Stomach (tissue), 9 donors: ENCODE results near the gene DNM3. TPM values are rescaled to one million over a fixed set of nuclear protein-coding genes. Genes with fewer than 3 reads are reported as not detected.

Experiments used
- DNase-seq, 2 donors: peaks; one replicate each; pipeline versions ENCODE4 v3.0.0 to v3.0.0-alpha.2; 2013 to 2019
- H3K27ac ChIP-seq, 5 donors: fragments of 200-600 bp in 4 of 5; sonication (generic) in 4 of 5; one replicate each; pipeline ENCODE4 v1.5.1; 2013 to 2019; ENCODE audit warnings: mild to moderate bottlenecking in 1 of 5, moderate library complexity in 1 of 5
- H3K27me3 ChIP-seq, 3 donors: fragments of 200-600 bp; sonication (generic); one replicate each; pipeline ENCODE4 v1.5.1; 2017 to 2019; ENCODE audit warnings: mixed run types in 1 of 3
- H3K36me3 ChIP-seq, 4 donors: fragments of 200-600 bp; sonication (generic); 1 replicate in 3 of 4; 2 replicates in 1 of 4; pipeline ENCODE4 v1.5.1; 2016 to 2019
- H3K4me1 ChIP-seq, 4 donors: fragments of 200-600 bp; sonication (generic); one replicate each; pipeline ENCODE4 v1.5.1; 2016 to 2019
- H3K4me3 ChIP-seq, 4 donors: fragments of 200-600 bp; sonication (generic) in 3 of 4; one replicate each; pipeline ENCODE4 v1.5.1; 2016 to 2019; ENCODE audit warnings: mild to moderate bottlenecking in 1 of 4
- H3K9me3 ChIP-seq, 4 donors: fragments of 200-600 bp; sonication (generic); one replicate each; pipeline ENCODE4 v1.5.1; 2016 to 2019
- EP300 ChIP-seq: sonication (generic); formaldehyde crosslinking; IDR thresholded peaks from one replicate; pipeline ENCODE4 v1.6.1; 2017; ENCODE audit warnings: antibody characterized with exemption
- POLR2A ChIP-seq, 4 donors: fragments of 450-650 bp; IDR thresholded peaks; one replicate each; pipeline ENCODE4 v1.6.1; 2016; ENCODE audit warnings: antibody characterized with exemption in 4 of 4, control low read depth in 2 of 4, mild to moderate bottlenecking in 1 of 4, moderate library complexity in 1 of 4
- POLR2AphosphoS5 ChIP-seq, 3 donors: sonication (generic); formaldehyde crosslinking; IDR thresholded peaks; one replicate each; pipeline ENCODE4 v1.6.1; 2016; ENCODE audit warnings: antibody characterized with exemption in 3 of 3
- WGBS, 5 donors: extraction: QIAGEN DNeasy Blood & Tissue Kit in 3 of 5; methylation state at CpG; one replicate each; pipeline versions ENCODE4 v1.1.5 to v1.1.7; 2013 to 2018; 5-methylcytosine and 5-hydroxymethylcytosine counted together
- intact Hi-C: fragments of 100-400 bp; cut with DNase I; formaldehyde crosslinking; loops from one replicate; pipeline ENCODE4 v1.15.1; 2023; ENCODE audit warnings: low total_unique reads
- polyA plus RNA-seq, 3 donors: library from polyadenylated mRNA; stranded (reverse); fragments of 200-250 nt; gene quantifications; one replicate each; pipeline ENCODE4 v1.2.3, GENCODE V29; 2013
- total RNA-seq, 5 donors: library from RNA; depleted of rRNA; stranded (reverse); fragments of >200 nt; gene quantifications; one replicate each; pipeline versions ENCODE4 v1.1.0 to v1.2.3, GENCODE V29; 2014 to 2016
- TF ChIP-seq, protein P1 (sequence below), 7 experiments: fragments of 450-650 bp in 4 of 7; fragments of 200-600 bp in 3 of 7; sonication (generic) in 3 of 7; IDR thresholded peaks; one replicate each; pipeline ENCODE4 v1.5.1; 2016 to 2019; ENCODE audit warnings: antibody characterized with exemption in 7 of 7, control low read depth in 2 of 7, mild to moderate bottlenecking in 1 of 7
- donor health status: healthy with polysubstance abuse.
- donor health status: Bipolar disorder and iron deficiency.
- donor health status: healthy.

Gene DNM3
- total and polyA plus RNA-seq, 8 donors = 0.58 to 13.8 (median 2.2) TPM

- Histone ChIP-seq H3K27me3 (no peaks in the 10 kb centered on the region), H3K9me3 (no peaks in the 10 kb centered on the region), H3K4me3 (no peak overlapping the region), H3K36me3 (no peaks in the 10 kb centered on the region), H3K27ac (no peak overlapping the region), H3K4me1 (peaks cover 0 to 3% (median 0%) of the 10 kb centered on the region in 4 donors)
- no peak for DNase-seq
- intact Hi-C loops = loop anchor here (10.0 kb wide), 1 partner anchor 155 kb away; no protein-coding TSS in a partner anchor
- 50 to 59% (median 53%) methylated on average over 2 of the region's 2 CpGs for WGBS, 5 donors
- TF ChIP-seq, protein P1, sequence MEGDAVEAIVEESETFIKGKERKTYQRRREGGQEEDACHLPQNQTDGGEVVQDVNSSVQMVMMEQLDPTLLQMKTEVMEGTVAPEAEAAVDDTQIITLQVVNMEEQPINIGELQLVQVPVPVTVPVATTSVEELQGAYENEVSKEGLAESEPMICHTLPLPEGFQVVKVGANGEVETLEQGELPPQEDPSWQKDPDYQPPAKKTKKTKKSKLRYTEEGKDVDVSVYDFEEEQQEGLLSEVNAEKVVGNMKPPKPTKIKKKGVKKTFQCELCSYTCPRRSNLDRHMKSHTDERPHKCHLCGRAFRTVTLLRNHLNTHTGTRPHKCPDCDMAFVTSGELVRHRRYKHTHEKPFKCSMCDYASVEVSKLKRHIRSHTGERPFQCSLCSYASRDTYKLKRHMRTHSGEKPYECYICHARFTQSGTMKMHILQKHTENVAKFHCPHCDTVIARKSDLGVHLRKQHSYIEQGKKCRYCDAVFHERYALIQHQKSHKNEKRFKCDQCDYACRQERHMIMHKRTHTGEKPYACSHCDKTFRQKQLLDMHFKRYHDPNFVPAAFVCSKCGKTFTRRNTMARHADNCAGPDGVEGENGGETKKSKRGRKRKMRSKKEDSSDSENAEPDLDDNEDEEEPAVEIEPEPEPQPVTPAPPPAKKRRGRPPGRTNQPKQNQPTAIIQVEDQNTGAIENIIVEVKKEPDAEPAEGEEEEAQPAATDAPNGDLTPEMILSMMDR (IDR thresholded peaks at IDR 0.05) = no peak
- TF ChIP-seq POLR2A (IDR thresholded peaks at IDR 0.05) (no peak), EP300 (no peak), POLR2AphosphoS5 (IDR thresholded peaks at IDR 0.05) (no peak)
These were observed 21.4 kb upstream of the DNM3 start for GRCh38 chr1:171819946-171820345.

DNA sequence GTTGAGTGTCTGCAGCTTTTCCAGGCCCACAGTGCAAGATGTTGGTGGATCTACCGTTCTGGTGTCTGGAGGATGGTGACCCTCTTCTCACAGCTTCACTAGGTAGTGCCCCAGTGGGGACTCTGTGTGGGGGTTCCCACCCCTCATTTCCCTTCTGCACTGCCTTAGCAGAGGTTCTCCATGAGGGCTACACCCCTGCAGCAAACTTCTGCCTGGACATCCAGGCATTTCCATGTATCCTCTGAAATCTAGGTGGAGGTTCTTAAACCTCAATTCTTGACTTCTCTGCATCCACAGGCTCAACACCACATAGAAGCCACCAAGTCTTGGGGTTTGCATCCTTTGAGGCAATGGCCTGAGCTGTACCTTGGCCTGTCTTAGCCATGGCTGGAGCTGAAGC is 14.3 kb upstream of the DNM3 start:
- Histone ChIP-seq H3K9me3 (peaks cover 10 to 20% (median 15%) of the 10 kb centered on the region in 4 donors), H3K4me1 (no peaks in the 10 kb centered on the region), H3K27me3 (no peaks in the 10 kb centered on the region), H3K4me3 (no peak overlapping the region), H3K27ac (no peak overlapping the region), H3K36me3 (no peaks in the 10 kb centered on the region)
- no peak for DNase-seq
- TF ChIP-seq EP300 (no peak), POLR2AphosphoS5 (IDR thresholded peaks at IDR 0.05) (no peak), POLR2A (IDR thresholded peaks at IDR 0.05) (no peak)
- intact Hi-C loops = loop anchor here (10.0 kb wide), 1 partner anchor 148 kb away; no protein-coding TSS in a partner anchor
- 0 to 95% (median 75%) methylated on average over 1 of the region's 1 CpG for WGBS, 5 donors

DNA sequence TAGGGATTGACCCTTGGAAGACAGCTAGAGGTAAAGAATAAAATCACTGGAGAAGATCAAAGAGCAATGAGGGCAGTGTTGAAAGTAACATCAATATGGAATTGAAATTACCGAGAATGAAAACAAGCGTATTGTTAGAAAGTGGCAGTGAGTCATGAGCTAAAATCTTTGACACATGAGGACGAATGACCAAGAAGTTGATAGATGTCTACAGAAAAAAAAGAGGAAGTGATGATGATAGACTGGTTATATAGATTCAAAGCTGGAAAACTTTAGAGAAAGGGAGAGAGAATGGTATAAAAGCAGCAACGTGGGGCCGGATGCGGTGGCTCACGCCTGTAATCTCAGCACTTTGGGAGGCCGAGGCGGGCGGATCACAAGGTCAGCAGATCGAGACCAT is 12.5 kb upstream of the DNM3 start:
- Histone ChIP-seq H3K27me3 (no peaks in the 10 kb centered on the region), H3K9me3 (peaks cover 10 to 20% (median 15%) of the 10 kb centered on the region in 4 donors), H3K4me3 (no peak overlapping the region), H3K4me1 (no peaks in the 10 kb centered on the region), H3K36me3 (no peaks in the 10 kb centered on the region), H3K27ac (no peak overlapping the region)
- no peak for TF ChIP-seq POLR2AphosphoS5 (IDR thresholded peaks at IDR 0.05)
- TF ChIP-seq, protein P1 (IDR thresholded peaks at IDR 0.05) = no peak
- TF ChIP-seq POLR2A (IDR thresholded peaks at IDR 0.05) = no peak
- no peak for TF ChIP-seq EP300
- no peak for DNase-seq
- WGBS, 5 donors = 89 to 94% (median 92%) methylated on average over 11 of the region's 11 CpGs
- intact Hi-C loops = loop anchor here (10.0 kb wide), 1 partner anchor 146 kb away; no protein-coding TSS in a partner anchor

DNA sequence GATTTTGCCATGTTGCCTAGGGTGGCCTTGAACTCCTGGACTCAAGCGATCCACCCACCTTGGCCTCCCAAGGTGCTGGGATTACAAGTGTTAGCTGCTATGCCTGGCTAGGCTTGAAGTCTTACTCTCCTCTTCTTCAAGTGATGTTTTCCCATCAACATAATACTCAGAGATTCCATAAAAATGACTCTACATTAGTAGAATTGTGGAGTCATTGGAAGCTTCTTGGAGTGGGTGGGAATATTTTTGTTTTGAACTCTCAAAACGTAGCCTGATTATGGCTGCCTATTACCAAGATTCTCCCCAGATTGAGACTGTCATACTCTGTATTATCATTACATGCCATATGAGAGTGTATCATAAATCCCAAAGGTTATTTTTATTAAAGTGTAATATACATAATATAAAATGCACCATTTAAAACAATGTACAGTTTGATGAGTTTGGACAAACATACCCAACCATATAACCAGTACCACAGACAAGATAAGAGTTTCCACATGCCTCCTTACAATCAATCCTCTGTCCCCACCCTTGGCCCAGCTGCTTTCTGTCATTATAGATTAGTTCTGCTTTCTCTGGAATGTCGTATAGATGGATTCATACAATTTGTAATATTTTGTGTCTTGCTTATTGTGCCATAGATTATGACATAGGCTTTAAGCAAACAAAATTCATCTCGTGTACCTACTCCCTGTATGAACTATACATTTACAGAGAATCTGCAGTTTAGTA is 8.0 kb upstream of the DNM3 start:
- Histone ChIP-seq H3K36me3 (no peaks in the 10 kb centered on the region), H3K4me1 (no peaks in the 10 kb centered on the region), H3K27me3 (no peaks in the 10 kb centered on the region), H3K4me3 (no peak overlapping the region), H3K9me3 (no peaks in the 10 kb centered on the region), H3K27ac (no peak overlapping the region)
- WGBS, 5 donors = 50 to 89% (median 67%) methylated on average over 4 of the region's 4 CpGs
- DNase-seq = no peak
- intact Hi-C loops = no loop called here
- TF ChIP-seq POLR2AphosphoS5 (IDR thresholded peaks at IDR 0.05) (no peak), EP300 (no peak), POLR2A (IDR thresholded peaks at IDR 0.05) (no peak)
- TF ChIP-seq, protein P1 (IDR thresholded peaks at IDR 0.05) = no peak

GRCh38 chr1:171834821-171835220 is 6.5 kb upstream of the DNM3 start:
- Histone ChIP-seq H3K36me3 (no peaks in the 10 kb centered on the region), H3K9me3 (no peaks in the 10 kb centered on the region), H3K27me3 (no peaks in the 10 kb centered on the region), H3K27ac (no peak overlapping the region), H3K4me3 (no peak overlapping the region), H3K4me1 (no peaks in the 10 kb centered on the region)
- TF ChIP-seq, protein P1 (IDR thresholded peaks at IDR 0.05) = no peak
- TF ChIP-seq POLR2A (IDR thresholded peaks at IDR 0.05) (no peak), POLR2AphosphoS5 (IDR thresholded peaks at IDR 0.05) (no peak)
- WGBS, 5 donors = 95 to 100% (median 96%) methylated on average over 2 of the region's 2 CpGs
- intact Hi-C loops = no loop called here
- DNase-seq = no peak
